HG03575 (cell line): ENCODE results near the gene CTBP1.
"Not testable (repeated sequence)": the region's sequence is repeated elsewhere in the genome, so short reads cannot be mapped to it uniquely, and the experiment has no call there.

ENCODE experiments used
- ATAC-seq: cut with Tn5 transposase; IDR thresholded peaks from one replicate; pipeline ENCODE4 v1.9.1; 2021; ENCODE audit not compliant: unreplicated experiment, insufficient number of reproducible peaks, low FRiP score; ENCODE audit errors: extremely low read depth

The CTBP1 gene

DNA sequence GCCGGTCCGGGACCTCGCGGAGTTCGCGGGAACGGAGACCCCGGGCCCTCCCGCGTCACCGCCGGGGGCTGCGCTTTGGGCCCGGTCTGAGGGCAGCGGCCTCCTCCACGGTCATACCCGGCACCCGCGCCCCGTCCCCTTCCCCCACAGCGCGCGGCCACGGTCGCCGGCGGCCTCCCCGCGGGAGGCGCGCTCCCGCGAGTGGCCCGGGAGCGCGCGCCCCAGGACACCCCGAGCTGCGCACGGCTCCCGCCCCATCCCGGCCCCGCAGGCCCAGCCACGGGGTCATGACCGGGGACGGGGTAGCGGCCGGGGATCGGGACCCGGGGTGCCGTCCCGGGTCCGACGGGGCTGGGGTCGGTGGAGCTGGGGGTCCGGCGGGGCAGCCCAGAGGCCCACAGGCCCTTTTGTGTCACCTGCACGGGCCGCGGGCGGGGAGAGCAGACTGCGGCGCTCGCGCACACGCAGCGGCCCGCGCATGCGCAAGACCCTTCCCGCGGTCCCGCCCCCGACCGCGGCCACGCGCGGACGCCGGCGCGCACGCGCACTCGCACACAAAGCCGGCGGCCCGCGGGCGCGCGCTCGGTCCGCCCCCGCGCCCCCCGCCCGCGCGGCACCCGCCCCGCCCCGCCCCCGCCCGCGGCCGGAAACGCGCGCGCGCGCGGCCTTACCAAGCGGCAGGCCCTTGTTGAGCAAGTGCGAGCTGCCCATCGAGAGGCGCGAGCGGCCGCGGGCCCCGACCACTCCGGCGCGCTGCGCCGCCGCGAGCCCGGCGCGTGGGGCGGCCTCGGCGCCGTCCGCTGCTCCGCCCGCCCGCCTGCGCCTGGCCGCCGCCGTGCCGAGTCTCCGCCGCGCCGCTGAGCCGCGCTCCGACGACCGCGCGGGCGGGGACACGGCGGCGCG, at the start of gene CTBP1:
Gene CTBP1 (minus strand): TSS at position 886 of the 903 bp plus-strand sequence. CDS start 7,799 bp downstream, outside the sequence.
- peak; percentile 31 for ATAC-seq

DNA sequence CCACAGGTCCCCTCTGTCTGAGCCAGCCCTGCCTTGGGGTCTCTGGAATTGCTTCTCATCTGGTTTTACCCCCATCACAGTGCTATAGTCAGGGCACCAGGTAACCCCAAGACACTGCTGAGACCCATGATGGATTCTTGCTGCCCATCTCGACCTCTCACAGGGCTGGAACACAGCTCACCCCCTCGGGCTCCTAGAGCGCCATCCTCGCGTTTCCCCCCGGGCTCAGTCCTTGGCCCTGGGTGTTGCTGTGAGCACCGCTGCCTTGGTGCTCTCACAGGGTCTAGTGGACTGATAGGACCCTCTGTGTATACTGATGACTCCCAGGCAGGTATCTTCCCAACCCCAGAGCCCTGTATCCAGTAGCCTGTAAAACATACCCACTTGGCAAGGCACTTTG, 49.5 kb upstream of the CTBP1 start:
- ATAC-seq, result no peak

GRCh38 chr4:1297456-1298325, 48.8 kb upstream of the CTBP1 start:
- ATAC-seq, result no peak

DNA sequence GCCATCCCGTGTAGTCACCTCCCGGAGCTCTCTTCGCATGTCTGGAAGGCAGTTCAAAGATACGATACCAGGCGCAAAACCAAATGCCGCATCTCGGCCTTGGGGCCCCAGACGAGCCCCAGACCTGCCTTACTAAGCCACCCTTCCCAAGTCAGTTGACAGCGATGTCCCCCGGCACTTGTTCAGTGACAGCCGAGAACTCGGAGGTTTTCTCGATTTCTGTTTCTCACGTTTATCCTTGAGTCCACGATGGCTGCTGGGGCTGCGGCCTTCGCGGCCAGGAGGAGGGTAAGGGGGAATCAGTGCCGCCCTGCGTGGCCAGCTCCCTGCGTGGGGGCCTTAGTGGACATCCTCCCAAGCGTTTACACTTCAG, 48.1 kb upstream of the CTBP1 start:
- no peak for ATAC-seq

- ATAC-seq, result no peak
These were observed 47.5 kb upstream of the CTBP1 start for GRCh38 chr4:1296324-1297022.

DNA sequence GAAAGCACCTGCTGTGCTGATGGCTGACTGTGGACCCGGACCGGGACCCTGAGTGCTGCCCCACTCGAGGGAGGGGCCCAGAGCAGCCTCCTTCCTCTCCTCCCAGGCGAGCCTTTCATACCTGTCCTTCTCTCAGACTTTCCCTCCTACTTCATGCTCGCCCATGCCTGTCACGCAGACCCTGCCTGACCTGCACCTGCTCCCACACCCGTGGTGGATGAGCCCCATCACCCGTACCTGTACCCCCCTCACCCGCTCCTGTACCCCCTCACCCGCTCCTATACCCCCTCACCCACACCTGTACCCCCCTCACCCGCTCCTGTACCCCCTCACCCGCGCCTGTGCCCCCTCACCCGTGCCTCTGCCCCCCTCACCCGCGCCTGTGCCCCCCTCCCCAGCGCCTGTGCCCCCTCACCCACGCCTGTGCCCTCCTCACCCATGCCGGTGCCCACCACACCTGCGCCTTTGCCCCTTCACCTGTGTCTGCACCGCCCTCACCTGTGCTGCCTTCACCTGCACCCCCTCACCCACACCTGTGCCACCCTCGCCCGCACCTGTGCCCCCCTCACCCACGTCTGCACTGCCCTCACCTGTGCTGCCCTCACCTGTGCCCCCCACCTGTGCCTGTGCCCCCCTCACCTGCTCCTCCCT, 46.6 kb upstream of the CTBP1 start:
- no peak for ATAC-seq

DNA sequence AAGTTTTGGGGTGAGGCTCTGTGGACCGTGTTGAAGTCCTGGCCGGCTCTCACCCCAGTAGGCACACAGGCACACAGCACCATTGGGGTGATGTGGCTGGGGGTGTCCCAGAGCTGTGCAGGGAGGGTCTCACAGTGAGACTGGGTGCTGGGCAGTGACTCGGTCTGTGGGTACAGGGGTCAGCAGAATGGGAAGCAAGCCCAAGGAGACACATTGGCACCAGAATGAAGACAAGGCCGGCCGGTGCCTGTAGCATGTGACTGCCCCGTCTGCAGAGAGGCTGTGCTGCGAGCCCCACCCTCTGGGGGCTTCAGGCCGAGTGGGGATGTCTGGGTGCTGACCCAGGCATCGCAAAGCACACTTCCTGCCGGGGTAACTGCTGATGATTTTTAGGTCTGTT, 46.0 kb upstream of the CTBP1 start:
- ATAC-seq, result no peak

- ATAC-seq, result no peak
These were observed 45.5 kb upstream of the CTBP1 start for GRCh38 chr4:1294424-1294823.

DNA sequence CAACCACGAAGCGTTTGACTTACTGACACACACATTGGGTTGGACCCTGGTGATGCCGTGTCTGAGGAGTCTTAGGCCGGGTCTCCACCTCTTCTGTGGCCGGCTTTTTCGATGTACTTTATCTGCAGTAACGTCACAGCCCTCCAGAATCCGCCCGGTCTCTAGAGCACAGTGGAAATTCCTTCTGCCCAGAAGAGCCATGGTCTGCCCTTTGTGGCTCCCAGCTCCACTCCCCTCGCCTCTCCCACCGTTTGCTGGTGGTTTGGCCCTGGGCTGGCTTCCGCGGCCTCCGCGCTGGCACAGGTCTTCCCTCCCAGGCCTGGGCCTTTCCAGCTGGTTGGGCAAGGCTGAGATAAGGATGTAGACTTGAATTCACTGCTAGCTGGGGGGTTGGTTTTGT, 45.1 kb upstream of the CTBP1 start:
- ATAC-seq, result no peak

GRCh38 chr4:1293531-1293941, 44.6 kb upstream of the CTBP1 start:
- ATAC-seq, result no peak

DNA sequence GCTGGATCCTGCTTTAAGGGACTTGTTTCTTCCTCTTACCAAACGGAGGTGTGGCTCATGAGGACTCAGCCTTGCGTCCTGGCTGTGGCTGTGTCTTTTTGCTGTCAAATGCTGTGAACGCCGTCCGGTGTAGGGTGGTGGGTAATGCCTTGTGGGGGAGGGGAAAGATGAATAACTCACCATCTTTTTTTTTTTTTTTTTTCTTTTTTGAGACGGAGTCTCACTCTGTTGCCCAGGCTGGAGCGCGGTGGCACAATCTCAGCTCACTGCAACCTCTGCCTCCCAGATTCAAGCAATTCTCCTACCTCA, 43.7 kb upstream of the CTBP1 start:
- ATAC-seq, result not testable (repeated sequence)

GRCh38 chr4:1291996-1292702, 43.2 kb upstream of the CTBP1 start:
- ATAC-seq, result no peak

DNA sequence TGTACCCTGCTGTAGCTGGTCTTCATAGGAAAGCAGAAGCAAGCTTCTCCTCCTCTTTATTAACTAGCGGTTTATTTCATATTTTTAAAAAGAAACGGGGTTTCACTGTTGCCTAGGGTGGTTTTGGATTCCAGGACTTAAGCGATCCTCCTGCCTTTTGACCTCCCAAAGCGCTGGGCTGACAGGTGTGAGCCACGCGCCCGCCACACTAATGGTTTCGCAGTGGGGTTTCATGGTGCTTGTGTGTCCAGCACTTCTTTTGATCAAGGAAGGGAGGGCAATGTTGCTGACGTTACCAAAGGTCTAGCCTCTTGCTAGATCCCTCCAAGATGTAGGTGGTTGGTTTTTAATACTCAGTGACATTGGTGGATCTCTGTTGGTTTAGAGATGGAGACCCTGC, 42.2 kb upstream of the CTBP1 start:
- no peak for ATAC-seq

DNA sequence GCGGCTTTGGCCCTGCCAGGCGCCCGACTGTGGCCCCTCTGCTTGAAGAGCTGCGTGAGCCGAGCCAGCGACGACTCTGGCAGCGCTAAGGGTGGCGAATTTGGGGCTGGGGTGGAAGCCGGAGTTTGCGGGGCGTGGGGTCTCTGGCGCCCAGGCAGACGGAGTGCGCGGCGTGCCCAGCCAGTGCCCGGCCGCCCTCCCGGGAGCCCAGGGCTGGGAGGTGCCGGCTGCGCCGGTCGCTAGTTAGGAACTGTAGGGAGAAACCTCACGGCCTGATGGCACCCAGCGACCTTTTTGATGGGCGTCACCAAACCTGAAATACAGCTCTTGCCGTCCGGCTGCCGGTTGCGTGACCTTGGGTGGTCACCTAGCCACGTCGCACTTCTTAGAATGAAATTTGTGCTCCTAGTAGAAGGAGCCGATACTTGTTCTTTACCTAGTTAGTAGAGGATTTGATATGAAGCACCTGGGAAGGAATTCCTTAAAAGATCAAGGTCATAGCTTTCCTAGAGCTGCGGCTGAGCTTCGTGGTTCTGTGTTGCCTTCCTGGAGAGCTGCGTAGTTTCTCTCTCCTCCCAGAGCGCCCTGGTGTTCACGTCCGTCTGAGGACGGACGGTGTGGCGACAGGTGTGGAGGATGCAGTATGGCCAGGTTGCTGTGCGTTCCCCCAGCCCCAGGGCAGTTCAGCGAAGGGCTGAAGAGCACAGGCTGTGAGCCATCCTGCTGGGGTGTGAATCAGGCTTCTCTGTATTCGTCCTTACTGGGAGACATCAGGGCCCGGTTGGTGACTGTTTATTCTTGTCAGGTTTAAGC, 41.4 kb upstream of the CTBP1 start:
- ATAC-seq, result no peak

GRCh38 chr4:1289207-1290164, 40.6 kb upstream of the CTBP1 start, which contains the start of gene MAEA:
Gene MAEA, plus strand, starts transcription at chr4:1289891. Its CDS starts 23 bp downstream, at chr4:1289914.
- ATAC-seq, result peak; percentile 49

DNA sequence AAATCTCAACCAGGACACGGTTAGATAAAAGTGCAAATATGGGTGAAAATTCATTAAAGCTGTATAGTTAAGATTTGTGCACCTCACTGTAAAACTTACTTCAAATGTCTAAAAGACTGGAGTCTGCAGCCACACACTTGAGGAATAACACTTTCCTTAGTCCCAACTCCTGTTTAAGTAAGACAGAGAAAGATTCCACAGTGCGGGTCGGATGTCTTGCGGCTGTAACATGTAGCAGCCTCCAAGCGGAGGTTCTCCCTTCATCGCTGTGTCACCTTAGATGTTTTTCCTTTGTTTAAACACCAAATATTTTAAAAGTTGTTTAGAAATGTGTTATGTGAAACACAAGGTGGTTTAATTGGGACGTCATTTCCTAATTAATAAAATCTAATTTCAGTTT, 39.9 kb upstream of the CTBP1 start:
- ATAC-seq, result no peak
